ENCODE measurements around the gene JAK1.

DNA sequence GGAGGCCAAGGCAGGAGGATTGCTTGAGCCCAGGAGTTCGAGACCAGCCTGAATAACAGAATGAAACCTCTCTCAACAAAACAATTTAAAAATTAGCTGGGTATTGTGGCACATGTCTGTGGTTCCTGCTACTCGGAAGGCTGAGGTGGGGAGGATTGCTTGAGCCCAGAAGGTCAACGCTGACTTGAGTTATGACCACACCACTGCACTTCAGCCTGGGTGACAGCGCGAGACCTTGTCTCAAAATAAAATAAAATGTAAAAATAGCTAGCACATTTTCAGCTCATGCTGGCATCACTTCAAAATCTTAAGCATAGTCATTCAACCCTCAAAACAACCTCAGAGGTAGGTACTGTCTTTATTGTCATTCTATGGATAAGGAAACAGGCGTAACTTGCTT, 6.4 kb downstream of the JAK1 start:
- TF ChIP-seq, protein P1, sequence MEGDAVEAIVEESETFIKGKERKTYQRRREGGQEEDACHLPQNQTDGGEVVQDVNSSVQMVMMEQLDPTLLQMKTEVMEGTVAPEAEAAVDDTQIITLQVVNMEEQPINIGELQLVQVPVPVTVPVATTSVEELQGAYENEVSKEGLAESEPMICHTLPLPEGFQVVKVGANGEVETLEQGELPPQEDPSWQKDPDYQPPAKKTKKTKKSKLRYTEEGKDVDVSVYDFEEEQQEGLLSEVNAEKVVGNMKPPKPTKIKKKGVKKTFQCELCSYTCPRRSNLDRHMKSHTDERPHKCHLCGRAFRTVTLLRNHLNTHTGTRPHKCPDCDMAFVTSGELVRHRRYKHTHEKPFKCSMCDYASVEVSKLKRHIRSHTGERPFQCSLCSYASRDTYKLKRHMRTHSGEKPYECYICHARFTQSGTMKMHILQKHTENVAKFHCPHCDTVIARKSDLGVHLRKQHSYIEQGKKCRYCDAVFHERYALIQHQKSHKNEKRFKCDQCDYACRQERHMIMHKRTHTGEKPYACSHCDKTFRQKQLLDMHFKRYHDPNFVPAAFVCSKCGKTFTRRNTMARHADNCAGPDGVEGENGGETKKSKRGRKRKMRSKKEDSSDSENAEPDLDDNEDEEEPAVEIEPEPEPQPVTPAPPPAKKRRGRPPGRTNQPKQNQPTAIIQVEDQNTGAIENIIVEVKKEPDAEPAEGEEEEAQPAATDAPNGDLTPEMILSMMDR (IDR thresholded peaks at IDR 0.05) = no peak
- no peak for TF ChIP-seq KAT7 (CRISPR knock-in tag; IDR thresholded peaks at IDR 0.05; ENCODE audit: borderline replicate concordance)
- no peak for TF ChIP-seq ESRRA (CRISPR knock-in tag; IDR thresholded peaks at IDR 0.05; ENCODE audit: borderline replicate concordance)
- no peak for TF ChIP-seq GTF2I (CRISPR knock-in tag; conservative IDR thresholded peaks at IDR 0.05)
- TF ChIP-seq USF2 (CRISPR knock-in tag; IDR thresholded peaks at IDR 0.05) = no peak
- no peak for TF ChIP-seq NR2C2 (CRISPR knock-in tag; IDR thresholded peaks at IDR 0.05)

Data from WTC11 (cell line).